ENCODE results near the gene CPTP.
A peak's percentile ranks its signal among the peaks of the same experiment; 100 is the strongest.
"Not testable (repeated sequence)": the region's sequence is repeated elsewhere in the genome, so short reads cannot be mapped to it uniquely, and the experiment has no call there.

Gene CPTP

GRCh38 chr1:1307261-1307922 is 17.2 kb upstream of the CPTP start:
- DNase-seq = no peak

- peak; percentile 88 for DNase-seq
Measured at GRCh38 chr1:1307923-1308755, 16.5 kb upstream of the CPTP start, which contains the start of the genes ACAP3 and PUSL1. Gene ACAP3, minus strand, starts transcription at chr1:1307930. Its CDS starts 115 bp downstream, at chr1:1307815. Gene PUSL1, plus strand, starts transcription at chr1:1308597. Its CDS starts 47 bp downstream, at chr1:1308644.

- no peak for DNase-seq
Measured at GRCh38 chr1:1308756-1309250, 15.8 kb upstream of the CPTP start.

GRCh38 chr1:1309251-1310108 is 15.1 kb upstream of the CPTP start:
- peak; percentile 32 for DNase-seq

- no peak for DNase-seq
Measured at GRCh38 chr1:1310109-1310385, 14.6 kb upstream of the CPTP start.

GRCh38 chr1:1310476-1311053 is 14.0 kb upstream of the CPTP start:
- no peak for DNase-seq

GRCh38 chr1:1311107-1312104 is 13.2 kb upstream of the CPTP start:
- DNase-seq = no peak

- no peak for DNase-seq
Measured at GRCh38 chr1:1312450-1313314, 11.9 kb upstream of the CPTP start.

- no peak for DNase-seq
Measured at GRCh38 chr1:1313500-1314236, 10.9 kb upstream of the CPTP start.

- no peak for DNase-seq
Measured at GRCh38 chr1:1314237-1314586, 10.4 kb upstream of the CPTP start.

- no peak for DNase-seq
Measured at GRCh38 chr1:1314678-1315335, 9.8 kb upstream of the CPTP start.

GRCh38 chr1:1315435-1315954 is 9.1 kb upstream of the CPTP start:
- DNase-seq = no peak

- DNase-seq = not testable (repeated sequence)
Measured at GRCh38 chr1:1316199-1316598, 8.4 kb upstream of the CPTP start.

GRCh38 chr1:1317420-1317819 is 7.2 kb upstream of the CPTP start:
- no peak for DNase-seq

- no peak for DNase-seq
Measured at GRCh38 chr1:1318131-1318652, 6.4 kb upstream of the CPTP start.

GRCh38 chr1:1318777-1319645 is 5.6 kb upstream of the CPTP start:
- DNase-seq = no peak

- no peak for DNase-seq
Measured at GRCh38 chr1:1319646-1319941, 5.0 kb upstream of the CPTP start.
